ENCODE data around the gene SUGCT.

DNA sequence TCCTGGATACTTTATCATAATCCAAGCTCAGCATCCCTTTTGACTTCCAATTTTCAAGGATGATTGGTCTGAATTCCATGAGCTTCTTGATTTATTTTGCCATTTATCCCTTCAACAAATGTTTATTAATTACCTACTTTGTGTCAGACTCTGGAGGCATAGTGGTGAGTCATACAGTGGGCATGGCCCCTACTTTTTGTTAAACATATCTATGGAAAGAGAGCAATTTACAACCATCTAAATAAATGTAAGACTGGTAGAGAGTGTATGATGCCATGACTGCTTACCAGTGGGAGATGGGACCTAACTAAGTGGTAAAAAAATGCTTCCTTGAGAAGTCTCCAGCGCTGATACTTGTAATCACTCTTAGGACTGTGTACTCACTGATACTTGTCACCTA, 286.6 kb downstream of the SUGCT start:
- TF ChIP-seq, protein P1, sequence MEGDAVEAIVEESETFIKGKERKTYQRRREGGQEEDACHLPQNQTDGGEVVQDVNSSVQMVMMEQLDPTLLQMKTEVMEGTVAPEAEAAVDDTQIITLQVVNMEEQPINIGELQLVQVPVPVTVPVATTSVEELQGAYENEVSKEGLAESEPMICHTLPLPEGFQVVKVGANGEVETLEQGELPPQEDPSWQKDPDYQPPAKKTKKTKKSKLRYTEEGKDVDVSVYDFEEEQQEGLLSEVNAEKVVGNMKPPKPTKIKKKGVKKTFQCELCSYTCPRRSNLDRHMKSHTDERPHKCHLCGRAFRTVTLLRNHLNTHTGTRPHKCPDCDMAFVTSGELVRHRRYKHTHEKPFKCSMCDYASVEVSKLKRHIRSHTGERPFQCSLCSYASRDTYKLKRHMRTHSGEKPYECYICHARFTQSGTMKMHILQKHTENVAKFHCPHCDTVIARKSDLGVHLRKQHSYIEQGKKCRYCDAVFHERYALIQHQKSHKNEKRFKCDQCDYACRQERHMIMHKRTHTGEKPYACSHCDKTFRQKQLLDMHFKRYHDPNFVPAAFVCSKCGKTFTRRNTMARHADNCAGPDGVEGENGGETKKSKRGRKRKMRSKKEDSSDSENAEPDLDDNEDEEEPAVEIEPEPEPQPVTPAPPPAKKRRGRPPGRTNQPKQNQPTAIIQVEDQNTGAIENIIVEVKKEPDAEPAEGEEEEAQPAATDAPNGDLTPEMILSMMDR (IDR thresholded peaks at IDR 0.05; ENCODE audit: low read length) = no peak
- TF ChIP-seq EZH2 (optimal IDR thresholded peaks at IDR 0.05; ENCODE audit: low read depth, low read length) = no peak
- no peak for TF ChIP-seq EZH2phosphoT487 (IDR thresholded peaks at IDR 0.05; ENCODE audit: low read length)
